GM10266 (cell line): Measurements from ENCODE around the gene RNASEL.

ENCODE experiments used
- DNase-seq: peaks from one replicate; pipeline ENCODE4 v3.0.0; 2012; ENCODE audit errors: extremely low spot score
- TF ChIP-seq, protein P1 (sequence below): IDR thresholded peaks from 2 replicates; pipeline ENCODE4 v1.5.1; 2012; ENCODE audit warnings: mild to moderate bottlenecking, low read depth; ENCODE audit not compliant: control insufficient read depth, insufficient read depth; ENCODE audit errors: missing control alignments

RNASEL gene

GRCh38 chr1:182570611-182570970, 18.5 kb downstream of the RNASEL start:
- TF ChIP-seq, protein P1, sequence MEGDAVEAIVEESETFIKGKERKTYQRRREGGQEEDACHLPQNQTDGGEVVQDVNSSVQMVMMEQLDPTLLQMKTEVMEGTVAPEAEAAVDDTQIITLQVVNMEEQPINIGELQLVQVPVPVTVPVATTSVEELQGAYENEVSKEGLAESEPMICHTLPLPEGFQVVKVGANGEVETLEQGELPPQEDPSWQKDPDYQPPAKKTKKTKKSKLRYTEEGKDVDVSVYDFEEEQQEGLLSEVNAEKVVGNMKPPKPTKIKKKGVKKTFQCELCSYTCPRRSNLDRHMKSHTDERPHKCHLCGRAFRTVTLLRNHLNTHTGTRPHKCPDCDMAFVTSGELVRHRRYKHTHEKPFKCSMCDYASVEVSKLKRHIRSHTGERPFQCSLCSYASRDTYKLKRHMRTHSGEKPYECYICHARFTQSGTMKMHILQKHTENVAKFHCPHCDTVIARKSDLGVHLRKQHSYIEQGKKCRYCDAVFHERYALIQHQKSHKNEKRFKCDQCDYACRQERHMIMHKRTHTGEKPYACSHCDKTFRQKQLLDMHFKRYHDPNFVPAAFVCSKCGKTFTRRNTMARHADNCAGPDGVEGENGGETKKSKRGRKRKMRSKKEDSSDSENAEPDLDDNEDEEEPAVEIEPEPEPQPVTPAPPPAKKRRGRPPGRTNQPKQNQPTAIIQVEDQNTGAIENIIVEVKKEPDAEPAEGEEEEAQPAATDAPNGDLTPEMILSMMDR: no peak
- DNase-seq: no peak

DNA sequence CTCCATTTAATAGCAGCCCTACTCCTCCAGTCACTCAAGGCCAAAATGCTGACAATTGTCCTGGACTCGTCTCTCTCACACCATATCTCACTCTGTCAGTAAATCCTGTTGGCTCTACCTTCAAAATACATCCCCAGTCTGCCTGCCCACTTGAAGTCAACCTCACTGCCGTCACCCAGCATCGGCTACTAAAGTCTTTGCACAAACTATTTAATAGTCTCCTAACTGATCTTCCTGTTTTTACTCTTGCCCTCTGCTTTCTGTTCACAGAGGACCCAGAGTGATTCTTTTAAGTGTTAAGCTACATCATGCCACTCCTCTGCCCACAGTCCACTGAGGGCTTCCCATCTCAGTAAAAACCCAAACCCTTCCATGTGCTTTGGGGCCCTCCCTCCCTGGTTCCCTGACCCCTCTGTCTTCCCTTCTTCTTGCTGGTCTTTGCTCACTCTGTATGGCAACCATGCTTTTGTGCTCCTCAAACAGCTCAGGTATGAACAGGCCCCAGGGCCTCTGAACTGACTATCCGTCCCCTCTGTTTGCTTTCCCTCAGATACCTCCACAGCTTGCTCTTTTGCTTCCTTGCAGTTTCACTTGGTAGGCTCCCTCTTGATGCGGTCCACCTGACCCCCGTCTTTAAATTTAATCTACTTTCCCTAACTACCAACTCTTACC, 19.0 kb downstream of the RNASEL start:
- TF ChIP-seq, protein P1: no peak
- no peak for DNase-seq

GRCh38 chr1:182568647-182569284, 20.3 kb downstream of the RNASEL start:
- DNase-seq: no peak
- TF ChIP-seq, protein P1: no peak

DNA sequence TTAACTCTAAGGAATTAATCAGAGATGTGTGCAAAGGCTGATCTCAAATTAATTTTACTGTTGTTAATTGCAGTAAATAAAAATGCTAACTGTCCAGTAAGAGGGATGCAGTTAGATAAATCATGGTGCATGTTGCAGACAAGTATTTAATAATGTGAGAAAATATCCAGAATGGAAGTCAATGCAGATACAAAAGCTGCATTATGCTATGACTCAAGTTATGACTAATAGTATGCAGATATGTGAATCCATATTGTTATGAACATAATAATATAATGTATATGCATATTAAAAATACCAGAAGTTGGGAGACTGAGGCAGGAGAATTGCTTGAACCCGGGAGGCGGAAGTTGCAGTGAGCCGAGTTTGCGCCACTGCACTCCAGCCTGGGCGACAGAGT, 21.4 kb downstream of the RNASEL start:
- TF ChIP-seq, protein P1: no peak
- DNase-seq: no peak

DNA sequence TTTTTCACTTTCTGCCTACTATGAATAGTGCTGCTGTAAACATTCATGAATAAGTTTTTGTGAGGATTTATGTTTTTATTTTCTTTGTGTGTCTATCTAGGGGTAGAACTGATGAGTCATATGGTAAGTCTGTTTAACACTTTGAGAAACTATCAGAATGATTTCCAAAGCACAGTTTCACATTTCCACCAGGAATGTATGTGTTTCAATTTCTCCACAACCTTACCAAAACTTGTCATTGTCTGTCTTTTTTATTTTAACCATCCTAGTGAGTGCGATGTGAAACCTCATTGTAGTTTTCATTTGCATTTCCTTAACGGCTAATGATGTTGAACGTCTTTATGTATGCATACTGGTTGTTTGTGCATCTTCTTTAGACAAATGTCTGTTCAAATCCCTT, 23.5 kb downstream of the RNASEL start:
- no peak for DNase-seq
- TF ChIP-seq, protein P1: no peak

DNA sequence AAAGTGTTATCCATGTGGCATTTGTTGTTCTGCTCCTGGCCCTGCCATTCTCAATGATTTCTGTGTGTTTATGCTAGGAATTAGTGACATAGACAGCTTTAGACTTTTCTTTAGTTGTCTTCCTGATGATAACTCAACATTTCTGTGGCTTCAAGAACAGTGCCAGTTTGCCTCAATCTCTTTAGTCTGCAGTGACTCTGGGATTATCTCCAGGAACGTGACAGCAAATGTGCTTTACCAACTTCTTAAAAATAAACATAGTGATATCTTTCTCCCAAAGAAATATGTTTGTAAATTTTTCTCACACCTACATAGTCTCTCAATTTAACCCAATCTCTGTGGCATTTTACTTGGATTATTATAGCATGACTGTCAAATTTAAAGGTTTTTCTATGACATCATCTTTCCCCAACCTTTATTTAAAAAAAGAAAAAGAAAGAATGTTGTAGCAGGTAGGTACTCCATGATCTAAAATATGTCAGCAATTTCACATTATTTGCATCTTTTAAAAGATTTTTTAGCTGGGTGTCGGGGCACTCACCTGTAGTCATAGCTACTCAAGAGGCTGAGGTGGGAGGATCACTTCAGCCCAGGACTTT, 24.6 kb downstream of the RNASEL start:
- no peak for DNase-seq
- TF ChIP-seq, protein P1: no peak

DNA sequence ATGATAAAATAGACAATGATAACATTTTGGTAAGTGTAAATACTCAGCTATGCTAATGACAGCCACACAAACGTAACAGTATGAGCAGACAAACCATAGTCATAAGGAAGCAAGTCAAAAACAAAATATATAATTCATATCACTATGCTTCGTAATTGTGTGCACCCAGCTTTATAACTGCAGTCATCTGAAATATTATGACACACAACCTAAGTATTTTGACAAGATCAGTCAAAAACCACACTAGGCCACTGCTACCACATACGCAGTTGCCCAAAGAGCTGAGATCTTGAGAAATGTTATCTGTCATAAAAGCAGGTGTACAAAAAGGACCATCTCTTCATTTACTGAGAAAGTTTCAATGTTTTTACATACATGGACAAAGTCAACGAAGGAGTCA, 26.0 kb downstream of the RNASEL start:
- TF ChIP-seq, protein P1: no peak
- DNase-seq: no peak
